Sigmoid colon (tissue), 4 donors: Measurements from ENCODE around the gene RPAP2.

ENCODE experiments used
- EP300 ChIP-seq, 4 donors: sonication (generic); formaldehyde crosslinking; IDR thresholded peaks; one replicate each; pipeline ENCODE4 v1.6.1; 2017; ENCODE audit warnings: antibody characterized with exemption in 4 of 4
- POLR2A ChIP-seq, 2 donors: fragments of 450-650 bp; IDR thresholded peaks; one replicate each; pipeline ENCODE4 v1.6.1; 2016; ENCODE audit warnings: antibody characterized with exemption in 2 of 2, mild to moderate bottlenecking in 2 of 2, moderate library complexity in 2 of 2

DNA sequence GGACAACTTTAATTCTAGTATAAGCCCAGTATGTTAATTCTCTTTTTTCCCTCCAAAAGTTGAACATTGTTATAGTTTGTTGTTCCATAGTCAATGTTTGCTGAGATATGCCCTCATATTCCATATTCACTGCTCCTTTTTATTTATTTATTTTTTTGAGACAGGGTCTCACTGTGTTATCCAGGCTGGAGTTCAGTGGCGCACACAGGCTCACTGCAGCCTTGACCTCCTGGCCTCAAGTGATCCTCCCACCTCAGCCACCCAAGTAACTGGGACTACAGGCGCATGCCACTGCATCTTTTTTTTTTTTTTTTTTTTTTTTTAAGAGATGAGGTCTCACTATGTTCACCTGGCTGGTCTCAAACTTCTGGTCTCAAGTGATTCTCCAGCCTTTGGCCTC is 149.1 kb downstream of the RPAP2 start:
- TF ChIP-seq EP300 (IDR thresholded peaks at IDR 0.05), result no peak
- TF ChIP-seq POLR2A (IDR thresholded peaks at IDR 0.05), result no peak
